CD4-positive, alpha-beta T cell treated with Interferon gamma for 1 hour (primary cell): Measurements from ENCODE around the gene PGGHG.
"Not testable (repeated sequence)": the region's sequence is repeated elsewhere in the genome, so short reads cannot be mapped to it uniquely, and the experiment has no call there.

Experiments used
- DNase-seq: peaks from one replicate; pipeline ENCODE4 v3.0.0-alpha.2; 2020

Gene PGGHG

GRCh38 chr11:332651-333480 is 43.9 kb downstream of the PGGHG start:
- no peak for DNase-seq

- DNase-seq: not testable (repeated sequence)
These were observed 44.8 kb downstream of the PGGHG start for GRCh38 chr11:333616-334263.

DNA sequence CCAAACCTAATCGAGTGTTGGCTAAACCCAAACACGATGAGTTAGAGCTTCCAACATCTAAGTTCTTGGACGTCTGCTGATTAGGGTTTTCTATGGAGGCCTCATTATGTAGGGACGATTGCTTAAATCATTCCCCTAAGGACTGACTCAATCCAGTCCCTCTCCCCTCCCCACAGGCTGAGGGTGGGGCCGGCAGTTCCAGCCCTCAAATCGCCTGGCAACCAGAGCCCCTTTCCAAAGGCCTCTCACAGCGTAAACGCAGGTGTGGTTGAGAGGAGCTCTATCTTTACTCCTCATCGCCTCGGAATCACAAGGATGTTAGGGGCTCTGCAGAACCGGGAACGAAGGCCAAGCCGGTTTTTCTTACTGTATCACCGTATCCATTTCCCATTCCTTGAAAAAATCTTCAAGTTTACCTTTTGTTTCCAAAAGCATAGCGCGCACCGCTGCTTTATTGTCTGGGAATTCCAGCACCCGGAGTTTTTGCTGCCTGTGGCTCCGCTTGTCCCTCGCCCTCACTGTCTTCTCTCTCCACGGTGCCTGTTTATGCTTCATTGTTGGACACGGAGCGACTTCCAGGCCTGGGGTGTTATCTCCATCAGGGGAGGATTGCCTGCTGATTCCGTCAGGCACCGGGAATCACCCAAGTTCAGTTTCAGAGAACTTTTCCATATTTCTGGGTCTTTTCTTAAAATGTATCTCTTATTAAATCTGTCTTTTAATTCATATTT is 45.5 kb downstream of the PGGHG start:
- DNase-seq: no peak

GRCh38 chr11:335779-336658 is 47.1 kb downstream of the PGGHG start:
- DNase-seq: no peak

- no peak for DNase-seq
These were observed 47.8 kb downstream of the PGGHG start for GRCh38 chr11:336659-337198.

DNA sequence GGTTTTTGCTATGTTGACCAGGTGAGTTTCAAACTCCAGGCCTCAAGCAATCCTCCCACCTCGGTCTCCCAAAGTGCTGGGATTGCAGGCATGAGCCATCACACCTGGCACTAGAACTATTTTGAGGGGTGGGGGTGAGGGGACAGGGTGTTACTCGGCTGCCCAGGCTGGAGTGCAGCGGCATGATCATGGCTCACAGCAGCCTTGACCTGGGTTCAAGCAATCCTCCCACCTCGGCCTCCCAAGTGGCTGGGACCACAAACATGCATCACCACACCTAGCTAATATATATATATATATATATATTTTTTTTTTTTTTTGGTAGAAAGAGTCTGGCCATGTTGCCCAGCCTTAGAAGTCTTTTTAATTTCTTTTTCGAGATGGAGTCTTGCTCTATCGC is 48.8 kb downstream of the PGGHG start:
- no peak for DNase-seq

DNA sequence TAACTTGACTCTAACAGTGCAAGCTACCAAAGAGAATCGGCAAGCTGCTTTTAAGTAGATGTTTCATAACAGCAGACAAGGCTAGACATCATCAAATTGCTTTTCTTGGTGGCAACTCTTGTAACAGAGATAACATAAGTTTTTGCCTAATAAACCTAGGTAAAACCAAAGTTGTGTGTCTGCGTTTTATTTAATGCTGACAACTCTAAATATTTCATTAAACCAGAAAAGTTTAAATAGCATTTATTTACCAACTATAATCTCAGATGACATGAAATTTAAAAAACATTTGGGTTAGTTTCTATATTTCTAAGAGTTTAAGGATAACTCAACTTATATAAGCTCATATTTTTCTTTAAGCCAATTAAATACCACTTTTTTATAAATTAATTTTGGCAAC is 51.0 kb downstream of the PGGHG start:
- DNase-seq: no peak

- no peak for DNase-seq
These were observed 51.9 kb downstream of the PGGHG start for GRCh38 chr11:340539-341512.

DNA sequence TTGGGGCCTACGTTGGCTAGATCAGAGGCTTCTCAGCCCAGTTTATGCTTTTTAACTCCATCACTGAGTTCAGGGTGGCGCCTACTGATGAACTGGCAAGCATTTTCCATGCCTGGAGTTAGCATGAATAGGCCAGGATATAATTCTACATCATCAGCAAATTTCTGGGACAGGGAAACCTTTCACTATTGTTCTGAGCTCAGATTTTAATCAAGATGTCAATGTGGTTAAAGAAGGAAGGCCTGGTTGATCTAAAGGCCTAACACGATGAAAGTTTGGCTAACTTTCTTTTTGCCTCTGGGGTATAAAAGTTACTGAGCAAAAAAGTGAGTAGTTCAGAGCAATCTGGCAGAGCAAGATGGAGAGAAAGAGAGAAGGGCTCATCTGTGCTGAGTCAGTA is 53.4 kb downstream of the PGGHG start:
- no peak for DNase-seq

GRCh38 chr11:344836-345578 is 56.1 kb downstream of the PGGHG start:
- DNase-seq: no peak
